Keratinocyte (primary cell): ENCODE measurements around the gene SATB1.

Source experiments
- CTCF ChIP-seq, 3 experiments: IDR thresholded peaks in 1 of 3; conservative IDR thresholded peaks in 1 of 3; optimal IDR thresholded peaks in 1 of 3; 2 replicates in 2 of 3; 3 replicates in 1 of 3; pipeline versions ENCODE3 to v1.5.1; 2011; ENCODE audit warnings: low read length in 3 of 3, mild to moderate bottlenecking in 3 of 3, moderate library complexity in 2 of 3, control low read depth in 1 of 3, inconsistent platforms in 1 of 3; ENCODE audit not compliant: insufficient read depth in 2 of 3; ENCODE audit errors: extremely low read depth in 1 of 3
- EZH2 ChIP-seq: IDR thresholded peaks from one replicate; pipeline ENCODE4 v1.6.1; 2012; ENCODE audit warnings: inconsistent platforms, mild to moderate bottlenecking, low read length, moderate library complexity

- TF ChIP-seq CTCF (optimal IDR thresholded peaks at IDR 0.05 in 1 of 3, IDR thresholded peaks at IDR 0.05 in 1 of 3, conservative IDR thresholded peaks at IDR 0.05 in 1 of 3; ENCODE audit: extremely low read depth in 1 of 3, insufficient read depth in 2 of 3, low read length in 3 of 3) (no peak), EZH2 (no peak)
Measured at GRCh38 chr3:18386274-18386890, 38.8 kb downstream of the SATB1 start.
